Fibroblast of lung (primary cell): ENCODE results near the gene NUP133. TPM values are rescaled to one million over a fixed set of nuclear protein-coding genes. Genes with fewer than 3 reads are reported as not detected.

Experiments used
- DNase-seq, 2 donors: peaks; one replicate each; pipeline versions ENCODE4 v3.0.0 to v3.0.0-alpha.2; 2010; ENCODE audit warnings: low read depth in 2 of 2
- H2AFZ ChIP-seq: 2 replicates; pipeline ENCODE4 v1.5.1; 2012; ENCODE audit warnings: low read length, control low read depth, inconsistent platforms
- H3K27ac ChIP-seq: 2 replicates; pipeline ENCODE4 v1.5.1; 2011; ENCODE audit warnings: low read length, control low read depth; ENCODE audit not compliant: insufficient read depth
- H3K27me3 ChIP-seq: 2 replicates; pipeline ENCODE4 v1.5.1; 2011; ENCODE audit warnings: mild to moderate bottlenecking, low read length; ENCODE audit not compliant: control insufficient read depth, insufficient read depth
- H3K36me3 ChIP-seq: 2 replicates; pipeline ENCODE4 v1.5.1; 2011; ENCODE audit warnings: low read length; ENCODE audit not compliant: control insufficient read depth, insufficient read depth
- H3K4me1 ChIP-seq: 2 replicates; pipeline ENCODE4 v1.5.1; 2011; ENCODE audit warnings: low read length; ENCODE audit not compliant: control insufficient read depth, insufficient read depth; ENCODE audit errors: extremely low read depth
- H3K4me2 ChIP-seq: 2 replicates; pipeline ENCODE4 v1.5.1; 2011; ENCODE audit warnings: low read length, control low read depth; ENCODE audit not compliant: insufficient read depth; ENCODE audit errors: extremely low read depth
- H3K4me3 ChIP-seq, 4 experiments: fragments of 200-600 bp in 1 of 4; sonication (generic) in 1 of 4; replicated peaks in 1 of 4; 2 replicates each; pipeline ENCODE4 v1.5.1; 2011 to 2016; ENCODE audit warnings: low read length in 4 of 4, low read depth in 3 of 4, mild to moderate bottlenecking in 3 of 4, control low read depth in 2 of 4, inconsistent platforms in 1 of 4, mixed read lengths in 1 of 4; ENCODE audit not compliant: insufficient read depth in 1 of 4; ENCODE audit errors: control extremely low read depth in 1 of 4
- H3K79me2 ChIP-seq: 2 replicates; pipeline ENCODE4 v1.5.1; 2012; ENCODE audit warnings: mild to moderate bottlenecking, low read length, inconsistent platforms; ENCODE audit not compliant: control insufficient read depth, insufficient read depth
- H3K9ac ChIP-seq: 2 replicates; pipeline ENCODE4 v1.5.1; 2011; ENCODE audit warnings: mild to moderate bottlenecking, low read length, control low read depth; ENCODE audit not compliant: insufficient read depth
- H3K9me3 ChIP-seq: 2 replicates; pipeline ENCODE4 v1.5.1; 2012; ENCODE audit warnings: low read depth, low read length; ENCODE audit not compliant: control insufficient read depth, insufficient read depth
- H4K20me1 ChIP-seq: 2 replicates; pipeline ENCODE4 v1.5.1; 2011; ENCODE audit warnings: low read length; ENCODE audit not compliant: control insufficient read depth, insufficient read depth; ENCODE audit errors: extremely low read depth
- EZH2 ChIP-seq: IDR thresholded peaks from 2 replicates; pipeline ENCODE4 v1.5.1; 2012; ENCODE audit warnings: low read length, control low read depth, mild to moderate bottlenecking; ENCODE audit errors: missing control alignments
- polyA plus RNA-seq, 2 donors: library from polyadenylated mRNA; depleted of rRNA in 1 of 2; stranded (reverse) in 1 of 2; unstranded in 1 of 2; fragments of >200 nt; gene quantifications; 2 replicates each; pipeline ENCODE4 v1.2.1, GENCODE V29; 2011 to 2012; ENCODE audit warnings: missing spikeins in 1 of 2
- total RNA-seq: library from RNA; depleted of rRNA; stranded (reverse); fragments of >200 nt; gene quantifications from 2 replicates; pipeline ENCODE4 v1.2.1, GENCODE V29; 2014

Gene NUP133
- total and polyA plus RNA-seq, 2 donors (not counting 1 experiment from before 2014, with no cell fraction given) = 20.8 to 31.9 TPM

GRCh38 chr1:229392936-229393335 is 115.2 kb downstream of the NUP133 start:
- no peaks in the 10 kb centered on the region for H3K27me3 ChIP-seq
- H3K9ac ChIP-seq = no peak overlapping the region
- no peaks in the 10 kb centered on the region for H3K79me2 ChIP-seq
- H4K20me1 ChIP-seq = no peaks in the 10 kb centered on the region
- no peak for DNase-seq
- no peak for TF ChIP-seq EZH2
- no peak overlapping the region for H3K4me2 ChIP-seq
- no peak overlapping the region for H2AFZ ChIP-seq
- no peaks in the 10 kb centered on the region for H3K36me3 ChIP-seq
- no peak overlapping the region for H3K27ac ChIP-seq
- H3K4me3 ChIP-seq = no peak overlapping the region
- H3K4me1 ChIP-seq = peaks cover 5% of the 10 kb centered on the region
- no peaks in the 10 kb centered on the region for H3K9me3 ChIP-seq

Other genes with a start within 250 kb of the NUP133 start
- gene RAB4A, start 237.2 kb downstream of the NUP133 start, total RNA-seq = 15.7 and 26.7 TPM in 2 replicates
- gene RAB4A, start 237.2 kb downstream of the NUP133 start, polyA plus RNA-seq = 31.5 and 32.3 TPM in 2 replicates
- gene CCSAP, start 165.3 kb downstream of the NUP133 start, total RNA-seq = 5.4 and 6.9 TPM in 2 replicates
- 4.3 and 4.4 TPM in 2 replicates for gene CCSAP, start 165.3 kb downstream of the NUP133 start, polyA plus RNA-seq
- gene ACTA1, start 74.2 kb downstream of the NUP133 start, total RNA-seq = not detected in 2 replicates
- 0.06 TPM in 1 of 2 replicates, not detected in the other for gene ACTA1, start 74.2 kb downstream of the NUP133 start, polyA plus RNA-seq
- 11.3 and 14.9 TPM in 2 replicates for gene ABCB10, start 50.4 kb upstream of the NUP133 start, total RNA-seq
- 11.0 and 11.3 TPM in 2 replicates for gene ABCB10, start 50.4 kb upstream of the NUP133 start, polyA plus RNA-seq
- gene TAF5L, start 117.8 kb upstream of the NUP133 start, total RNA-seq = 13.6 and 17.3 TPM in 2 replicates
- 18.6 and 23.7 TPM in 2 replicates for gene TAF5L, start 117.8 kb upstream of the NUP133 start, polyA plus RNA-seq
- gene URB2, start 117.9 kb upstream of the NUP133 start, total RNA-seq = 8.7 and 8.8 TPM in 2 replicates
- 5.2 and 9.2 TPM in 2 replicates for gene URB2, start 117.9 kb upstream of the NUP133 start, polyA plus RNA-seq